ENCODE measurements around the gene DYSF.

Gene DYSF

DNA sequence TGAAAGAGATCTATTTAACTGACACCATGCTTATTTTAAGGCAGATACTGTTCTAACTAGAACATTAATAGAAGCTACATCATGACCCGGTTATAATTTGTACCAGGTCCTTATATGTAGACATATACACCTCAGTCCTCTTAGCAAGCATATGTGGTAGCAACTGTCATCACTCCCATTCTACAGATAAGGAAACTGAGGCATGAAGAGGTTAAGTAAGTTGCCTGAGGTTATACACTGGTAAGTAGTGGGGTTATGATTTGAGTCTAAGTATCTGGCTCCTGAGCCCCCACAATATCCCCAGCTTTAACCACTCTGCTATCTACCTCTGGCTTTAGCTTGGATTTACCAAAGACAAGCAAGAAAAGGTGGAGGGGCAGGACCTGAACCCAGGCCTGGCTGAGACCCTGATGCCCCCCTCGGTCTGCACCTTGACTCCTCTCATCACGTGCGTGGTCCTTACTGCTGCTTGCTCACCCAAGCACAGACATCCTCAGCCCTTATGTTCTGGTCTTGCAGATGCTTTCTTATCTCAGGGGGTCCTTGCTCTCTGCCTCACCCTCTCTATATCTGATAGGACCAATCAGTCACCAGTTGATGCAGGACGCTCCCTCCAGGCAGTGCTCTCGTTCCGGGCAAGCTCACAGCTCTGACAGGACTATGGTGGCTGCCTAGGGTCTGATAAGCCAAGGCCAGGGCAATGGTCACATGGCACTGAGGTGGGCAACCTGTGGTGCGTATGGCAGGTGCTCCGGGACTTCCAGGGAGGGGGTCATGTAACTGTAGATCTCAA is 4.0 kb downstream of the DYSF start:
- H3K9me3 ChIP-seq (ENCODE audit: control insufficient read depth in 2 of 2, low read length in 2 of 2) = no peaks in the 10 kb centered on the region
- H3K4me1 ChIP-seq (ENCODE audit: control insufficient read depth, insufficient read depth, low read length) = peaks cover 85% of the 10 kb centered on the region
- no peaks in the 10 kb centered on the region for H3K36me3 ChIP-seq (ENCODE audit: control insufficient read depth in 2 of 2, insufficient read depth in 2 of 2, low read length in 2 of 2)
- peak overlapping the region in 1 of 2 donors; percentile 38 for H3K9ac ChIP-seq (ENCODE audit: low read length in 2 of 2)
- peak overlapping the region; percentile 89 for H3K27ac ChIP-seq (ENCODE audit: low read length)
- peaks cover 0 to 2% of the 10 kb centered on the region in 2 donors for H3K27me3 ChIP-seq (ENCODE audit: control insufficient read depth in 1 of 2, insufficient read depth in 2 of 2, low read length in 2 of 2)
- no peak overlapping the region for H3K4me3 ChIP-seq (ENCODE audit: low read length in 2 of 2)

DNA sequence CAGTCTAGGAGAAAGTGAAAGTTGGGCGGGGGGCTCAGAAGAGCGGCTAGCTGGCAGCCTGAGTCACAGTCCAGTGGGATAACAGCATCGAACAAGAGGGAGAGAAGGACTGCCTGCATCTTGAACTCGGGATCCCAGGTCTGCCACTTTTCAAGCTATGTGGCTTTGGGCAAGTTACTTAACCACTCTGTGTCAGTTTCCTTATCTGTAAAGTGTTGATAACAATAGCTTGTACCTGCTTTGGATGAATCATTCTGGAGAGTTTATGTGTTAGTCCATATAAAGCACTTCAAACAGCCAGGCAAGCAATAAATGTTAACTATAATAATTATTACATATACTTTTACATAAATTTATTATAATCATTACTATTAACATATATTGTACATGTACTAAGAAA is 4.6 kb downstream of the DYSF start:
- Histone ChIP-seq H3K9ac (ENCODE audit: low read length in 2 of 2) (peak overlapping the region in 1 of 2 donors; percentile 38), H3K36me3 (ENCODE audit: control insufficient read depth in 2 of 2, insufficient read depth in 2 of 2, low read length in 2 of 2) (no peaks in the 10 kb centered on the region), H3K4me3 (ENCODE audit: low read length in 2 of 2) (peak overlapping the region in 1 of 2 donors; percentile 35), H3K27ac (ENCODE audit: low read length) (peak overlapping the region; percentile 79), H3K9me3 (ENCODE audit: control insufficient read depth in 2 of 2, low read length in 2 of 2) (no peaks in the 10 kb centered on the region), H3K27me3 (ENCODE audit: control insufficient read depth in 1 of 2, insufficient read depth in 2 of 2, low read length in 2 of 2) (peaks cover 0 to 2% of the 10 kb centered on the region in 2 donors), H3K4me1 (ENCODE audit: control insufficient read depth, insufficient read depth, low read length) (peaks cover 79% of the 10 kb centered on the region)

DNA sequence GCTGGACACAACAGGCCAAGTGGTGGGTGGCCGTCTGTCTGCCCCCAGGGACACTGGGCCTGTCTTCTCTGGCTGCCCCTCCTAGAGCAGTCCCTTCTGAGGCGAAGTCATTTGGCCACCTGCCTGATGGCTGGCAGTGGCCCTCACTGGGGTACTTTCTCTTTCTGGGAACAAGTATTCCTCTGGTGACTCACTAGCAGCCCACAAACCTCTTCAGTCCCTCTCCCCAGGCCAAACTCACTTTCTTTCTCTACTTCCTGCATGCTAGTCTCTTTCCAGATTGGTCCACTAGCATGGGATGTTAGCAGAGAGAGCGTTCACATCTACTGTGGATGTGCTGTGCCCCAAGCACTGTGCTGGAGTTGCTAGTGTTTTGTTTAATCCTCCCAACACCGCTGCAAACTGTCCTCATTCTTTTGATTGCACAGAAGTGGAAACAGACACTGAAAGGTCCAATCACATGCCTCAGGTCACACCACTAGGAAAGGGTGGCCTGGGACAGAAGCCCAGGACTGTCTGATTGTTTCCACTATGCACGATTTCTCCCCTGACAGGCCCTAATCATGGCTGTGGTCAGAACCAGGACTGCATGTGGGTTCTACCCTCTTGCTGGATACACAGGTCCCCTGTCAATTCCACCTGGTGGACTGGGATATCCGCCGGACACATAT is 5.2 kb downstream of the DYSF start:
- Histone ChIP-seq H3K9me3 (ENCODE audit: control insufficient read depth in 2 of 2, low read length in 2 of 2) (no peaks in the 10 kb centered on the region), H3K27me3 (ENCODE audit: control insufficient read depth in 1 of 2, insufficient read depth in 2 of 2, low read length in 2 of 2) (peaks cover 0 to 2% of the 10 kb centered on the region in 2 donors), H3K4me3 (ENCODE audit: low read length in 2 of 2) (peak overlapping the region in 1 of 2 donors; percentile 35), H3K9ac (ENCODE audit: low read length in 2 of 2) (peak overlapping the region in 1 of 2 donors; percentile 21), H3K4me1 (ENCODE audit: control insufficient read depth, insufficient read depth, low read length) (peaks cover 75% of the 10 kb centered on the region), H3K36me3 (ENCODE audit: control insufficient read depth in 2 of 2, insufficient read depth in 2 of 2, low read length in 2 of 2) (no peaks in the 10 kb centered on the region), H3K27ac (ENCODE audit: low read length) (peak overlapping the region; percentile 79)

DNA sequence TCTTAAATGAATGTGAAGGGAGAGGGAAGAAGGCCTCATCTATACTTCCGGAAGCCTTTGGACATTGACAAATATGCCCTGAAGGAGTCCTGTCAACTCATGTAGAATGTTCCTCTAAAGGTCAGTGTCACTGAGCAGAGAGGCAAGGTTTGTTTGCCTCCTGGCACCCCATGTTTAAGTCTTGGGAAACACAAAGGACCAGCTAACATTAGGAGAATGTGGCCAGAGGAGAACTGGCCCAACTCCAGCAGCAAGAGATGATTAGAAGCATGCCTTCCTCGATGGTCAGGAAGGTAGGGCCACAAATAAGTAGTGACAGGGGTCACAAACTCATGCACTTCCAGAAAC is 5.7 kb downstream of the DYSF start:
- Histone ChIP-seq H3K4me1 (ENCODE audit: control insufficient read depth, insufficient read depth, low read length) (peaks cover 70% of the 10 kb centered on the region), H3K27me3 (ENCODE audit: control insufficient read depth in 1 of 2, insufficient read depth in 2 of 2, low read length in 2 of 2) (peaks cover 0 to 1% of the 10 kb centered on the region in 2 donors), H3K36me3 (ENCODE audit: control insufficient read depth in 2 of 2, insufficient read depth in 2 of 2, low read length in 2 of 2) (no peaks in the 10 kb centered on the region), H3K9me3 (ENCODE audit: control insufficient read depth in 2 of 2, low read length in 2 of 2) (no peaks in the 10 kb centered on the region), H3K27ac (ENCODE audit: low read length) (peak overlapping the region; percentile 79), H3K9ac (ENCODE audit: low read length in 2 of 2) (no peak overlapping the region), H3K4me3 (ENCODE audit: low read length in 2 of 2) (peak overlapping the region in 1 of 2 donors; percentile 35)

DNA sequence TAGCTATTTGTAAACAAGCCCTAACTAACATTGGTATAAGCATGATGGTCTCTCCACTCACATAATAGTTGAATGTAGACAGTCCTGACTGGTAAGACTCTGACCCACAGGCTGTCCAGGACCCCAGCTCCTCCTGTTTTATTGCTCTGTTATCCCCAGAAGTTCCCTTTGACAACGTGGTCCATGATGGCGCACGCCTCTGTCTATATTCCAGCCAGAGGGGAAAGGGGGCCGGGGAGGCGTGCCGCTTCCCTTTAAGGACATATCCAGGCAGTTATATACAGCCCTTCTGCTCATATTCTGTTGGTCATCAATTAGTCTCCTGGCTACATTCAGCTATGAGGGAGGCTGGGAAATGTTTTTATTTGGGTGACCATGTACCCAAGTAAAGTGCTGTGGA is 6.7 kb downstream of the DYSF start:
- no peak overlapping the region for H3K27ac ChIP-seq (ENCODE audit: low read length)
- H3K36me3 ChIP-seq (ENCODE audit: control insufficient read depth in 2 of 2, insufficient read depth in 2 of 2, low read length in 2 of 2) = no peaks in the 10 kb centered on the region
- H3K4me1 ChIP-seq (ENCODE audit: control insufficient read depth, insufficient read depth, low read length) = peaks cover 60% of the 10 kb centered on the region
- H3K9ac ChIP-seq (ENCODE audit: low read length in 2 of 2) = no peak overlapping the region
- H3K9me3 ChIP-seq (ENCODE audit: control insufficient read depth in 2 of 2, low read length in 2 of 2) = no peaks in the 10 kb centered on the region
- H3K4me3 ChIP-seq (ENCODE audit: low read length in 2 of 2) = no peak overlapping the region
- H3K27me3 ChIP-seq (ENCODE audit: control insufficient read depth in 1 of 2, insufficient read depth in 2 of 2, low read length in 2 of 2) = no peaks in the 10 kb centered on the region

DNA sequence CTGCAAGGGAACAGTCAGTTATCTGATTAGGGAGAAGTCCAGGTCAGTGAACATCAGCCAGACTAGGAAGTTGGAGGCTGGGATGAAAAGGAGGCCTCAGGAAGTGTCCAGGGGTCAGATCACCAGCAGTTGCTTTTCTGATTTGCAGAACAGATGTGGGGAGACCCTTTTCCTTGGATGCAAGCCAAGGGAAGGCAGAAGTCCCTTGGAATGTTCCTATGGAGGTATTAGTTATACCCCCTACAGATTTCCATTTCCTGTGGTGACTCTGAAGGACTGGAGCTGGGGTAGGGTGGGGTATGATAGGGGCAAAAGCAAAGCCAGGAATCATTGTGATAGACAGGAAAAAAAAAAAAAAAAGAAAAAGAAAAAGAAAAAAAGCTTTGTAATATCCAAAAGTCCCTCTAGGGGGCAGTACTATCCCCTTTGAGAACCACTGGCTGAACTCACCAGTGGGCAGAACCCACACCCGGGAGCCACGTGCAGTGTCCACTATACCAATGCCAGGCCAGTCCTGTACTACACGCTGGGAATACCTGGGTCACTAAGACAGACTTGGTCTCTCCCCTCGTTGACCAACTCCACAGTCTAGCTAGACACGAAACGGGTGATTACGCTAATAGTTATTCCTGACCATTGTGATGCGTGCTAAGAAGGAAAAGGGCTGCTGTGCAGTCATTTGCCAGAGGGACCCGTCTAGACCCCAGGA is 7.4 kb downstream of the DYSF start:
- H3K9me3 ChIP-seq (ENCODE audit: control insufficient read depth in 2 of 2, low read length in 2 of 2) = no peaks in the 10 kb centered on the region
- H3K27me3 ChIP-seq (ENCODE audit: control insufficient read depth in 1 of 2, insufficient read depth in 2 of 2, low read length in 2 of 2) = peaks cover 0 to 3% of the 10 kb centered on the region in 2 donors
- no peak overlapping the region for H3K27ac ChIP-seq (ENCODE audit: low read length)
- peaks cover 54% of the 10 kb centered on the region for H3K4me1 ChIP-seq (ENCODE audit: control insufficient read depth, insufficient read depth, low read length)
- no peaks in the 10 kb centered on the region for H3K36me3 ChIP-seq (ENCODE audit: control insufficient read depth in 2 of 2, insufficient read depth in 2 of 2, low read length in 2 of 2)
- H3K9ac ChIP-seq (ENCODE audit: low read length in 2 of 2) = no peak overlapping the region
- no peak overlapping the region for H3K4me3 ChIP-seq (ENCODE audit: low read length in 2 of 2)

DNA sequence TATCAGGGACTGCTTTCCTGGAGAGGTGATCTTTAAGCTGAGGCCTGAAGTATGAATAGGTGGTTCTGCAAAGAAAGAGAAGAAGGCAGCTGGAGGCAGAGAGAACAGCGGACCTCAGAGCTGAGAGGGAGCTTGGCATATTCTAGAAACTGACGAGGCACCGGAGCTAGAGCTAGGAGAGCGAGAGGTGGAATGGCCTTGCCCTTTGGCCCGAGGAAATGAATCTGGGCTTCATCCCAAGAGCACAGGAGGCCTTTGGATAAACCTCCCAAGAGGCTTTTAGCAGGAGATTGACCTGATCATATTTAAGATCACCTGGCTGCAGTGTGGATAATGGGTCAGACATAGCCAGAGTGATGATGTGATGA is 7.9 kb downstream of the DYSF start:
- Histone ChIP-seq H3K9ac (ENCODE audit: low read length in 2 of 2) (no peak overlapping the region), H3K4me1 (ENCODE audit: control insufficient read depth, insufficient read depth, low read length) (peaks cover 54% of the 10 kb centered on the region), H3K27me3 (ENCODE audit: control insufficient read depth in 1 of 2, insufficient read depth in 2 of 2, low read length in 2 of 2) (peaks cover 0 to 3% of the 10 kb centered on the region in 2 donors), H3K36me3 (ENCODE audit: control insufficient read depth in 2 of 2, insufficient read depth in 2 of 2, low read length in 2 of 2) (no peaks in the 10 kb centered on the region), H3K27ac (ENCODE audit: low read length) (no peak overlapping the region), H3K9me3 (ENCODE audit: control insufficient read depth in 2 of 2, low read length in 2 of 2) (no peaks in the 10 kb centered on the region), H3K4me3 (ENCODE audit: low read length in 2 of 2) (no peak overlapping the region)

DNA sequence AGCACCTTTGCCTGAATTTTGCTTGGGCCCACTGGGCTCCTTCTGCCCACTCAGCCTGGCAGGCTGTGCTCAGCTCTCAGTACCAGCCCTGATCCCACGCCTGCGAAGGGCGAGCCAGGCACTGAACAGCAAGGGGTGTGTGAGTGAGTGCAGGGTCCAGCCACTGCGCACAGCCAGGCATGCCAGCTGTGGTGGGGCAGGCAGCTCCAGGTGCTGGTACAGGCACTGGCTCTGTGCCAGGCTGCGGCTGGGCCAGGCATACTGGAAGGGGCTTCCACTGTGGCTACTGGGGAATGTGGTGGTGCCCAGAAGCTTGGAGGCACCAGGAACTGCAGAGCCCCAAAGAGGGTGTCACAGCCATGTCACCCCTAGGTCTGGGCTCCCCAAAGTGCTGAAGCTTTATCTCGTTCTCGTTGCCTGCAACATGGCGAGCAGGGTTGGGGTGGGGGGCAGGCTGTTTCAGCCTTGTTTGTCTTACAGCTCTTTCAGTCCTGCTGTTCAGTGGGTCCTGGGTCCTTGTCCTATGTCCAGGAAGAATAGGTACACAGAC is 8.8 kb downstream of the DYSF start:
- Histone ChIP-seq H3K27ac (ENCODE audit: low read length) (no peak overlapping the region), H3K27me3 (ENCODE audit: control insufficient read depth in 1 of 2, insufficient read depth in 2 of 2, low read length in 2 of 2) (peaks cover 0 to 3% of the 10 kb centered on the region in 2 donors), H3K36me3 (ENCODE audit: control insufficient read depth in 2 of 2, insufficient read depth in 2 of 2, low read length in 2 of 2) (no peaks in the 10 kb centered on the region), H3K9me3 (ENCODE audit: control insufficient read depth in 2 of 2, low read length in 2 of 2) (no peaks in the 10 kb centered on the region), H3K4me1 (ENCODE audit: control insufficient read depth, insufficient read depth, low read length) (peaks cover 56% of the 10 kb centered on the region), H3K4me3 (ENCODE audit: low read length in 2 of 2) (no peak overlapping the region), H3K9ac (ENCODE audit: low read length in 2 of 2) (no peak overlapping the region)

DNA sequence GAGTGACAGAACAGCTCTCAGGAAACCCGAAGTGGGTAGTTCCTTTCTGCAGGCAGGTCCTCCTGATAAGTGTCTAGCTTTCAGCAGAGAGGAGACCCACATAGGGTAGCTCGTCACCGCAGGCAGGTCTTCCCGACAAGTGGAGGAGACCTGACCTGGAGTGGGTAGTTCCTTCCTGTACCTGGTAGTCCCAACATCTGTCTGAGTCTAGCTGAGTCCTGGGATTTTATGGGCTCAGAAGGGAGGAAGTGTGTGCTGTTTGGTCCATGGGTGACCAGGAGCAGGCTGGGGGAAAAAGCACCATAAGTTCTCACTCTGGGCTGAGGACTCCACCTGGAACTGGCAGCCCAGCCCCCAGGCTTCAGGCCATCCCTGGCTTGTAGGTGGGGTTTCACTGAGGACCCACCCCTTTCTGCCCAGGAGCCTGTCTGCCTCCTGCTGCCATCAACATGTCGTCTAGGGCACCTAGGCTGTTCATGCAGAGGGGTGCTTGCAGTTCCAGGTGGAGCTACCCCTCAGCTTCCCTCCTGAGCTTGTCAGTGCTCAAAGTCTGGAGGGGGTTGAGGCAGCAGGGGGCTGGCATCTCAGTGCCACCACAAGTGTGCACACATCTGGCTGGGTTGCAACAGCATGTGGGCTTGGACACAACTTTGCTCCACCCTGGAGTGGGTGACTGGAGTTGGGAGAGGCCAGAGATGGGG is 9.4 kb downstream of the DYSF start:
- H3K27me3 ChIP-seq (ENCODE audit: control insufficient read depth in 1 of 2, insufficient read depth in 2 of 2, low read length in 2 of 2) = peaks cover 0 to 3% of the 10 kb centered on the region in 2 donors
- H3K36me3 ChIP-seq (ENCODE audit: control insufficient read depth in 2 of 2, insufficient read depth in 2 of 2, low read length in 2 of 2) = no peaks in the 10 kb centered on the region
- no peak overlapping the region for H3K4me3 ChIP-seq (ENCODE audit: low read length in 2 of 2)
- peaks cover 55% of the 10 kb centered on the region for H3K4me1 ChIP-seq (ENCODE audit: control insufficient read depth, insufficient read depth, low read length)
- no peaks in the 10 kb centered on the region for H3K9me3 ChIP-seq (ENCODE audit: control insufficient read depth in 2 of 2, low read length in 2 of 2)
- H3K27ac ChIP-seq (ENCODE audit: low read length) = no peak overlapping the region
- no peak overlapping the region for H3K9ac ChIP-seq (ENCODE audit: low read length in 2 of 2)

DNA sequence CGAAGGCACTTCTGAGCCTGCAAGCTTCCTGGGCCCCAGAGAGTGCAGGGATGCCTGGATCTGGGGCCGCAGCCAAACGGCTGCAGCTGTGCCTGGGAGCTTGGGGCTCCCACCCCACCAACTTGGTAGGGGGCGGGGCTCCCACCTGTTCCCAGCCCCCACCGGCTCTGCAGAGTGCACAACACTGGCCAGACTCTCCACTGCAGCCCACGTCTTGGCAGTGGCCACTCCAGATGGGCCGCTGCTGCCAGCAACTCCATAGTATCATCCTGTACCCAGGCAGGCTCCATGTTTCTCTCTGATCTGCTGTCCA is 9.9 kb downstream of the DYSF start:
- Histone ChIP-seq H3K27ac (ENCODE audit: low read length) (no peak overlapping the region), H3K36me3 (ENCODE audit: control insufficient read depth in 2 of 2, insufficient read depth in 2 of 2, low read length in 2 of 2) (no peaks in the 10 kb centered on the region), H3K9me3 (ENCODE audit: control insufficient read depth in 2 of 2, low read length in 2 of 2) (no peaks in the 10 kb centered on the region), H3K27me3 (ENCODE audit: control insufficient read depth in 1 of 2, insufficient read depth in 2 of 2, low read length in 2 of 2) (peaks cover 0 to 3% of the 10 kb centered on the region in 2 donors), H3K4me3 (ENCODE audit: low read length in 2 of 2) (no peak overlapping the region), H3K4me1 (ENCODE audit: control insufficient read depth, insufficient read depth, low read length) (peaks cover 50% of the 10 kb centered on the region), H3K9ac (ENCODE audit: low read length in 2 of 2) (no peak overlapping the region)
